ENCODE data around the gene CASTOR1.

CASTOR1 gene

DNA sequence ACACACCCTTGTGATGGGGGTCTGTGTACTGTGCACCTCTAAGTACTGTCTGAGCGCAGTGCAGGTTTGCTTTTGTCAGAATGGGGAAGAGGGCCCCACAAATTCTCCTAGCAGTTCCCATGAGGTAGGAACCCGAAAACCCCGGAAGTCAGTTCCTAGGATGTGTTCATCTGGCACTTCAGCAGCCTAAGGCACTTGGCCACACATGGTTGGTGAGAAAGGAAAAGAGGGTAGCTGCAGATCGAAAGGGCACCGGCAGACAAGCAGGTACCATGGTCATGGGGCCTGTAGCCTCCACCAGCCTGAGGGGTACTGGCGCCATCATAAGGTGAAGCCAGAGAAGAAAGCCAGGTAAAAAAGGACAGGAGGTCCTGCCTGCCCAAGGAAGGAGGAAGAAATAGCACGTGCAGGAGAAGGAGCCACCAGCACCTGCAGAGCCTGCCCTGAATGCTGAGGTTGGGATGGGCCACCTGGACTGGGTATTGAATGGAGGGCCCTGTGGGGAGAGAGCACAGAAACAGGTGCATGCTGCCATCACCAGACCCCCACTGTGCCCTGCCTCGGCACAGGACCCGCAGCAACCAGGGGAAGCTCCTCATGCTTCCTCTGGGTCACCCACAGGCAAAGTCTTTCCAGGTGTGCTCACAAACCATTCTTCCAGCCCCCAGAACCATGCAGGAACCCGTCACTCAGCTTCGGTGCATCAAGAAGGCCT, 8.1 kb upstream of the CASTOR1 start:
- DNase-seq = no peak

GRCh38 chr22:30296833-30297232, 7.5 kb upstream of the CASTOR1 start:
- DNase-seq = no peak

- no peak for DNase-seq
Measured at GRCh38 chr22:30296324-30296723, 7.0 kb upstream of the CASTOR1 start.

DNA sequence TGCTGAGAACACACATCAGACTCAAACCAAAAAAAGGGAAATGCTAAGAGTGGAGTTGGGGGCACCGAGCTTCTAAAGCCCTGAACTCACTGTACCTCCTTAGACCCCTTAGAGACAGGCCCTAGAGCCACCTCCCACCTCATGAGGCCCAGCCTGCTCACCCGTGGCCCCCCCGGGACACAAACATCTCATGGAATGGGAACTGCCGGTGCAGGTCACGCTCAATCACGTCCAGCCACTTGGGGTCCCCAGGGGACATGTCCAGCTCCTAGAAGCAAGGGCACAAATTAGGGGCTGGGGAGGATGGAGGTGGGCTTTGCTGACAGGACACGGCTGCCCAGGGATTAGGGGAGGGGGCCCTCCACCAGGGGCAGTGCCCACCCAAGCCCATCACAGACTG, 6.3 kb upstream of the CASTOR1 start:
- no peak for DNase-seq

DNA sequence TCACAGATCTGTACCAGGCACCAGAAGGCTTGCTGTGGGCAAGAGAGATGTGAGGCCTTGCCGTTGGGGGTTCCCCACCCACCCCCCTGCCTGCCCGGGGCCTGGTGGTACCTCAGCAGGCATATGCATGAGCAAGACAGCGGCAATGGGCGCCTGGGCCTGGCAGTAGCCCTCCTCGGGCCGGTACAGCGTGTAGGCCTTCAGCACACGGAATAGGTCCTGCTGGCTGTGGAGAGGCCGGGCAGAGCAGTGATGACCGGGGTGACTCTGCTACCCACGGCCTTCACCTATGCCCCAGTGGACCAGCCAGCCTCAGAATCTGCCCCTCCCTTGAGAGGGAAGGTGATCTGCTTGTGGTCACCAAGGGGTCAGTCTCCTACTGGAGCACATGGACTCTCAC, 5.5 kb upstream of the CASTOR1 start:
- DNase-seq = no peak

GRCh38 chr22:30294066-30294465, 4.8 kb upstream of the CASTOR1 start:
- DNase-seq = no peak

GRCh38 chr22:30293026-30293425, 3.7 kb upstream of the CASTOR1 start:
- no peak for DNase-seq

- DNase-seq = no peak
Measured at GRCh38 chr22:30292069-30292970, 3.0 kb upstream of the CASTOR1 start.

DNA sequence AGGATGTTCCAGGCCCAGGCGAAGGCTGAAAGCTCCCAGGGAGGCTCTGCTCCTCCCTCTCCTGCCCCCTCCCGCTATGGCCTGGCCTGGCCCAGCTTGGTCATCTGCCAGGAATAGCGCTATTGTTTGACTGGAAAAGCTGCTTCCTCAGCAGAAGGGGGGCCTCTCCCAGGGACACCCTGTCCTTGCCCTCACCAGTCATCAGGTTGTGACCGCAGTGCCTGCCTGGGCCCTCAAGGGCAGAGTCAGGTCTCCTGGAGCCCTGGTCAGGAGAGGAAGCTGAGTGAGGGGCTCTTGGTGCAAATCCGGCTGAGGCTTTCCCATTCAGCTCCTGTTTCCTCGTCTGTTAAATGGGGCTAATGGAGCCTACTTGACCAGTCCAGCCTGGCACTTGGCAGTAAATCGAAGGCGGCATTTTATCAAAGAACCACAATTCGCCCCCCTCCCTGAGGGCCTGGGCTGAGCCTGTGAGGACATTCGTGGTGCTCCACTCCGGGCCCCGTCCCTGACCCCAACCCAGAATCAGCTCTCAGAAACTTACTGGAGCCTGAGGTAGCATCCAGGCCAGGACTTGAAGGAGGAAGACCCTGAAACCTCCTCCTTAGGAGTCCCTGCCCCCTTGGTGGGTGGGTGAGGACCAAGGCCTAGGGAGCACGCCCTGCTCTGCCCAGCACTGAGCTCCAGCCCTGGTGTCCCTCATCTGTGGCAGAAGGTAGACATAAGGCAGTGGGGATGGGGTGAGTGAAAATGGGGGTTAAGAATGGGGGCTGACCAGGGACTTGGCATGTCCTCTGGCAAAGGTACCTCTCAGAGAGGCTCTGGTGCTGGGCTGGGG, 2.0 kb upstream of the CASTOR1 start:
- no peak for DNase-seq

DNA sequence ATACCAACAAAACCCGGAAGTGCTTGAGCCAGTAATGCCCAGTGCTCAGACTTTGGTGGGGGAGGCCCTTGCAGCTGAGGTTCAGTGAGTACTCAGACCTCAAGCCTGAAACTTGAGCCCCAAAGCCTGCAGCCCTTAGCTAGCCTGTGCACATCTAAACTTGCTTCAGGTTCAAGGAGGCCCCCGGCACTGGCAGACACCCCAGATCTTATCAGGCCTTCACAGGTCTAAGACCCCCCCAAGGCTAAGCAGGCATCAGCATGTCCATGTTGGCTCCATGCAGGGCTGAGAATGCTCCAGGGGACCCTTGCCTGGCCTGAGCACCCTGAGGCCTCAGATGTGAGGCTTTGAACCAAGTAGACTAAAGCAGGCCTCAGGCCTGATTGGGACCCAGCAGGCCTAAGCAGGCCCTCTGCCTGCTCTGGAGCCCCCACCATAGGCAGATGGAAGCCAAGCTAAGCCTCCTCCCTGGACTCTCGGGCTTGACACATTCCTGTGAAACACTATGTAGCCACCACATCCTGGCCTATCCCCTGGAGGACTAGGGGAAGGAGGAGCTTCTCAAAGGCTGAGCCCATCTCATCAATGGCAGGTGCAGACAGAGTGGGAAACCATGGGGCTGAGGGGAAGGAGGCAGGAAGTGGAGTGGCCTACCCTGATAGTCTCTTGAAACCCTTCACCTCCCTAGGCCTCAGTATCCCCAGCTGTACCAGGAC, 1.2 kb upstream of the CASTOR1 start:
- DNase-seq = no peak

- no peak for DNase-seq
Measured at GRCh38 chr22:30289980-30290313, 642 bp upstream of the CASTOR1 start.

- no peak for DNase-seq
Measured at GRCh38 chr22:30288419-30289140, 725 bp downstream of the CASTOR1 start.

GRCh38 chr22:30287648-30288418, 1.5 kb downstream of the CASTOR1 start:
- peak; percentile 90 for DNase-seq

DNA sequence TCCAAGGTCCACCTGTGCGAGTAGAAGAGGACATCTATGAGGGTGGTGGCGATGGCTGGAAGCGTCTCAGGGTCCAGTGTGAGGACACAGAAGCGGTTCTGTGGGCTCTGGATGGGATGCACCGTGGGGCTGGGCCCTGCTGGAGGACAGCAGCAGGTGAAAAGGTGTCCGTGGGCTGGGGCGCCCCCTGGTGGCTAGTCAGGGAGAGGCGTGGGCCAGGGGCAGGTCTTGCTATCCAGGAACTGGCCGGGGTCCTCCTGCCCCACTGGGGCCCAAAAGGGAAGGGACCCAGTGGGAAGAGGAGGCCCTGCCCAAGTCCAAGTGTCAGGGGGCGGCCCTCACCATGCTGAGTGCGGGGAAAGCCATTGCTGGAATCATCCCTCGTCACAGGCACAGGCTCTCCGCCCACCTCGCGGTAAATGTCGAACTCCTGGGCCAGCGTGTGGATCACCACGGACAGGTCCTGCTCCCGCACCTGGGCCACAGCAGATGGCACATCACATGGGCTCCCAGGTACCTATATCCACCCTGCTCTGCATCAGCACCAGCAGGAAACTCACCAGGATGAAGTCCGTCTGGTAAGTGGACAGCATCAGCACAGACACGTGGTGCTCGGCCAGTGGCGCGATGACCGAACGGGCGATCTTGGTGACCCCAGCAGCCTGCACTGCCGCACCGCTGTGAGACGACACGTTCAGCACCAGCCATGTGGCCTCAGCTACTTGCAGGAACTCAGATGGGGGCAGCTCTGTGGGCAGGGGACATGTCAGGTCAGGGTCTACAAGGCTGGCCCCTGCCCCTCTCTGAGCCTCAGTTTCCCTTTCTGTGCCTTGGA, 2.3 kb downstream of the CASTOR1 start:
- DNase-seq = peak; percentile 87

DNA sequence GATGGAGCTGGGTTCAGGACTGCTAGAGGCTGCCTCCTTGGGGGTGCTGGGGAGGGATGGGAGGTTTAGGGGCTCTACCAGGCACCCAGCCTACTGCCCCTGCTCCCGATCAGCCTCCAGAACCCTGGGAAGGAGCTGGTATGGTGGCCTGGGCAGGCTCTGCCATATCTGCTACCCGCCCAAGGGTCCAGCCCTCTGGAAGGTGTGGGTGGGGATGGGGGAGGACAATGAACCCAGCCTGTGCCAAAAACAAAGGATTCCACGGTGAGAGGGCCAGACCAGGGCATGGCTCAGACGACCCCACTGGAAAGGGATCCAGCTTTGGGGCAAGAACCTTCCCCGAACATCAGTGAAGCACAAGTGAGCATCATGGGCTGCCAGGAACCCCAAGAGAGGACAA, 3.0 kb downstream of the CASTOR1 start:
- DNase-seq = no peak

DNA sequence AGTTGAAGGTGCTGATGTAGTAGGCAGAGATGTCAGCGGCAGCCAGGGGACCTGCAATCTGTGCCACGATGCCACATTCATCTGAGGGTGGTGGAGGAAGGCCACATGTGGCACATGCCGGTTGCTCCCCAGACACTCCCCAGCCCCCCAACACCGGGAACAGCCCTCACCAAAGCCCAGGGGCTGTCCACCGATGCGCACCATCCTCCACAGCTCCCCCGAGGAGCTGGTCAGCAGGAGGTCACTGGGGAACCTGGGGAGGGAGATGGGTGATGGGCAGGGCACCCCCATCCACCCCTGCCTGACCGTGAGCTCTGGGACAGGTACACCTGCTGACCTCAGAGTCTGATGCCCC, 3.5 kb downstream of the CASTOR1 start:
- no peak for DNase-seq

- no peak for DNase-seq
Measured at GRCh38 chr22:30285176-30285845, 4.0 kb downstream of the CASTOR1 start.

- no peak for DNase-seq
Measured at GRCh38 chr22:30284666-30285065, 4.6 kb downstream of the CASTOR1 start.

- DNase-seq = no peak
Measured at GRCh38 chr22:30284172-30284571, 5.1 kb downstream of the CASTOR1 start.

DNA sequence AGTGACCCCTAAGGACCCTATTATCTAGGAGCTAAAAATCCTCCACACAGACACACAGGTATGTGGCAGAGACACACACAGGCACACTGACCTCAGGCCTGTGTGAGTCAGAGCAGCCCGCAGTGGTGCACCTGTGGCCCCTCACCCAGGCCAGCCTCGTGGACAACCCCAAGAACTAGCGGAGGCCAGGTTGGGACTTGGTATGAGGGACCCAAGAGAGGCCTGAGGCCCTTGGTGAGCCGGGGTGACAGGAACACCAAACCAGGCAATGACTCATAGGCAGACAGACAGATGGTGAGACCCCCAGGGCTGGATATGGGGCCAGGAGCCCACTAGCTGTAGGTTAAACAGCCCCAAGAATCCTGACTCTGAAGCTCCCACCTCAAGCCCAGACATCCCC, 6.0 kb downstream of the CASTOR1 start:
- no peak for DNase-seq
